RKO (cell line): ENCODE measurements around the gene CGB1.

Experiments
- DNase-seq: peaks from one replicate; pipeline ENCODE4 v3.0.0-alpha.2; 2016; ENCODE audit warnings: low spot score

The CGB1 gene

GRCh38 chr19:48993175-48994034 is 43.3 kb downstream of the CGB1 start, which contains the start of the genes GYS1 and RUVBL2:
Gene GYS1, minus strand, starts transcription at chr19:48993309. Its CDS starts 197 bp downstream, at chr19:48993112.
Gene RUVBL2, plus strand, starts transcription at chr19:48993887. Its CDS starts 25 bp downstream, at chr19:48993912.
- peak; percentile 99 for DNase-seq

GRCh38 chr19:48992581-48993174 is 44.0 kb downstream of the CGB1 start:
- no peak for DNase-seq

GRCh38 chr19:48991873-48992580 is 44.7 kb downstream of the CGB1 start:
- peak; percentile 89 for DNase-seq

GRCh38 chr19:48991011-48991609 is 45.6 kb downstream of the CGB1 start:
- DNase-seq, result no peak

- DNase-seq, result no peak
Measured at GRCh38 chr19:48990400-48990799, 46.3 kb downstream of the CGB1 start.

GRCh38 chr19:48989701-48990291 is 46.9 kb downstream of the CGB1 start:
- no peak for DNase-seq

- no peak for DNase-seq
Measured at GRCh38 chr19:48988860-48989259, 47.8 kb downstream of the CGB1 start.

GRCh38 chr19:48988286-48988685 is 48.4 kb downstream of the CGB1 start:
- DNase-seq, result no peak

- no peak for DNase-seq
Measured at GRCh38 chr19:48987323-48987722, 49.4 kb downstream of the CGB1 start.

GRCh38 chr19:48986211-48986610 is 50.5 kb downstream of the CGB1 start:
- no peak for DNase-seq

- DNase-seq, result no peak
Measured at GRCh38 chr19:48985711-48986110, 51.0 kb downstream of the CGB1 start.
